ENCODE measurements around the gene CTBP2. TPM values are rescaled to one million over a fixed set of nuclear protein-coding genes. Genes with fewer than 3 reads are reported as not detected.
"Not testable (repeated sequence)": the region's sequence is repeated elsewhere in the genome, so short reads cannot be mapped to it uniquely, and the experiment has no call there.

CTBP2 gene
- total RNA-seq, 1 donor from 2014 or later: 127 TPM

- H3K4me3 Mint-ChIP-seq: peak overlapping the region; percentile 41
- H3K36me3 Mint-ChIP-seq (ENCODE audit: low read depth): peaks cover 9% of the 10 kb centered on the region
- TF ChIP-seq CTCF (conservative IDR thresholded peaks at IDR 0.05): no peak
- no peak overlapping the region for H3K27ac Mint-ChIP-seq (ENCODE audit: unreplicated experiment)
- DNase-seq (ENCODE audit: low read depth, low spot score): no peak
- H3K9me3 Mint-ChIP-seq: no peaks in the 10 kb centered on the region
- no peaks in the 10 kb centered on the region for H3K27me3 Mint-ChIP-seq (ENCODE audit: low read depth)
- H3K4me1 Mint-ChIP-seq: peaks cover 85% of the 10 kb centered on the region
Measured at GRCh38 chr10:125151553-125152449, 8.6 kb downstream of the CTBP2 start.

- TF ChIP-seq CTCF (conservative IDR thresholded peaks at IDR 0.05): no peak
- H3K27ac Mint-ChIP-seq (ENCODE audit: unreplicated experiment): no peak overlapping the region
- no peaks in the 10 kb centered on the region for H3K27me3 Mint-ChIP-seq (ENCODE audit: low read depth)
- no peaks in the 10 kb centered on the region for H3K9me3 Mint-ChIP-seq
- H3K36me3 Mint-ChIP-seq (ENCODE audit: low read depth): peaks cover 9% of the 10 kb centered on the region
- DNase-seq (ENCODE audit: low read depth, low spot score): no peak
- H3K4me1 Mint-ChIP-seq: peaks cover 82% of the 10 kb centered on the region
- peak overlapping the region; percentile 22 for H3K4me3 Mint-ChIP-seq
Measured at GRCh38 chr10:125151170-125151552, 9.2 kb downstream of the CTBP2 start.

- H3K4me3 Mint-ChIP-seq: peak overlapping the region; percentile 22
- H3K27ac Mint-ChIP-seq (ENCODE audit: unreplicated experiment): not testable (repeated sequence)
Measured at GRCh38 chr10:125150376-125151083, 9.8 kb downstream of the CTBP2 start.

GRCh38 chr10:125149680-125150047, 10.7 kb downstream of the CTBP2 start:
- peaks cover 9% of the 10 kb centered on the region for H3K36me3 Mint-ChIP-seq (ENCODE audit: low read depth)
- peak overlapping the region; percentile 6 for H3K4me3 Mint-ChIP-seq
- DNase-seq (ENCODE audit: low read depth, low spot score): no peak
- TF ChIP-seq CTCF (conservative IDR thresholded peaks at IDR 0.05): no peak
- H3K27me3 Mint-ChIP-seq (ENCODE audit: low read depth): no peaks in the 10 kb centered on the region
- H3K4me1 Mint-ChIP-seq: peaks cover 78% of the 10 kb centered on the region
- no peaks in the 10 kb centered on the region for H3K9me3 Mint-ChIP-seq
- no peak overlapping the region for H3K27ac Mint-ChIP-seq (ENCODE audit: unreplicated experiment)

More at GRCh38 chr10:125150376-125151083, 9.8 kb downstream of the CTBP2 start:
- peaks cover 78% of the 10 kb centered on the region for H3K4me1 Mint-ChIP-seq
- not testable (repeated sequence) for H3K36me3 Mint-ChIP-seq (ENCODE audit: low read depth); DNase-seq (ENCODE audit: low read depth, low spot score); H3K9me3 Mint-ChIP-seq; H3K27me3 Mint-ChIP-seq (ENCODE audit: low read depth)

- no peaks in the 10 kb centered on the region for H3K9me3 Mint-ChIP-seq
- H3K4me3 Mint-ChIP-seq: peak overlapping the region; percentile 6
- H3K27me3 Mint-ChIP-seq (ENCODE audit: low read depth): no peaks in the 10 kb centered on the region
- peaks cover 9% of the 10 kb centered on the region for H3K36me3 Mint-ChIP-seq (ENCODE audit: low read depth)
- no peak for DNase-seq (ENCODE audit: low read depth, low spot score)
- no peak overlapping the region for H3K27ac Mint-ChIP-seq (ENCODE audit: unreplicated experiment)
- TF ChIP-seq CTCF (conservative IDR thresholded peaks at IDR 0.05): no peak
- peaks cover 78% of the 10 kb centered on the region for H3K4me1 Mint-ChIP-seq
Measured at GRCh38 chr10:125149036-125149679, 11.2 kb downstream of the CTBP2 start.
